ENCODE data around the gene LDLRAD3.

- TF ChIP-seq CTCF (IDR thresholded peaks at IDR 0.05) (no peak), ZFX (IDR thresholded peaks at IDR 0.05; ENCODE audit: borderline replicate concordance) (no peak)
Measured at GRCh38 chr11:36216061-36216615, 272.3 kb downstream of the LDLRAD3 start.

All from 22Rv1 (cell line).